A673 (cell line): Measurements from ENCODE around the gene SLC44A3. TPM values are rescaled to one million over a fixed set of nuclear protein-coding genes. Genes with fewer than 3 reads are reported as not detected.

ENCODE experiments used
- BruUV-seq: library from RNA; stranded (reverse); fragments of 400-500 nt; replicated peaks from 2 replicates; lab custom pipeline; 2021; lab: Mats Ljungman, UMichigan
- CTCF ChIA-PET: fragments of 300-600 bp; sonication (Branson Sonifier 250); formaldehyde crosslinking; loops from one replicate; lab custom pipeline; 2022; ENCODE audit warnings: antibody characterized with exemption; lab: Charles Lee
- POLR2A ChIA-PET: fragments of 300-600 bp; sonication (Branson Sonifier 250); formaldehyde crosslinking; loops from one replicate; lab custom pipeline; 2022; ENCODE audit warnings: antibody characterized with exemption; ENCODE audit not compliant: low non-redundant PET; lab: Charles Lee
- DNase-seq: peaks from one replicate; pipeline ENCODE4 v3.0.0-alpha.2; 2015; ENCODE audit warnings: low spot score
- H3K27ac ChIP-seq: fragments of 200-600 bp; sonication (generic); 2 replicates; pipeline ENCODE4 v1.5.1; 2016; ENCODE audit warnings: mixed run types, low read depth, mild to moderate bottlenecking, mixed read lengths, antibody characterized with exemption, low read length; ENCODE audit not compliant: poor library complexity, severe bottlenecking
- H3K27me3 ChIP-seq: fragments of 200-600 bp; sonication (generic); replicated peaks from 2 replicates; pipeline ENCODE4 v1.6.1; 2017; ENCODE audit warnings: mixed run types, low read depth, mild to moderate bottlenecking, mixed read lengths, antibody characterized with exemption, low read length; ENCODE audit not compliant: insufficient read depth, poor library complexity
- H3K36me3 ChIP-seq: fragments of 200-600 bp; sonication (generic); 2 replicates; pipeline ENCODE4 v1.6.1; 2016; ENCODE audit warnings: mixed run types, mild to moderate bottlenecking, mixed read lengths, antibody characterized with exemption, low read length; ENCODE audit not compliant: insufficient read depth, poor library complexity, severe bottlenecking
- H3K4me1 ChIP-seq: fragments of 200-600 bp; sonication (generic); 2 replicates; pipeline ENCODE4 v1.6.1; 2017; ENCODE audit warnings: mixed run types, mild to moderate bottlenecking, mixed read lengths, antibody characterized with exemption, low read length; ENCODE audit not compliant: insufficient read depth, poor library complexity, severe bottlenecking
- H3K4me3 ChIP-seq: fragments of 200-600 bp; sonication (generic); 2 replicates; pipeline ENCODE4 v1.5.1; 2016; ENCODE audit warnings: low read depth, mixed run types, mild to moderate bottlenecking, mixed read lengths, low read length; ENCODE audit not compliant: poor library complexity, severe bottlenecking
- H3K9me3 ChIP-seq: fragments of 200-600 bp; sonication (generic); 2 replicates; pipeline ENCODE4 v1.6.1; 2016; ENCODE audit warnings: mixed run types, low read depth, mild to moderate bottlenecking, mixed read lengths, antibody characterized with exemption, low read length; ENCODE audit not compliant: poor library complexity, severe bottlenecking
- CTCF ChIP-seq: fragments of 300-800, 200-600 bp; sonication (generic); conservative IDR thresholded peaks from 2 replicates; pipeline ENCODE4 v1.5.1; 2017; ENCODE audit warnings: low read depth, mild to moderate bottlenecking, antibody characterized with exemption, low read length, moderate library complexity, mixed read lengths
- EZH2 ChIP-seq: fragments of 200-600 bp; sonication (generic); IDR thresholded peaks from 2 replicates; pipeline ENCODE4 v1.6.1; 2017; ENCODE audit warnings: borderline replicate concordance, low read depth, mild to moderate bottlenecking, mixed read lengths, antibody characterized with exemption, low read length; ENCODE audit not compliant: poor library complexity, severe bottlenecking
- intact Hi-C: fragments of 100-400 bp; cut with micrococcal nuclease; formaldehyde crosslinking; loops from one replicate; pipeline ENCODE4 v1.10.0; 2022; ENCODE audit not compliant: unreplicated experiment
- total RNA-seq: library from RNA; stranded (reverse); gene quantifications from 2 replicates; pipeline ENCODE4 v1.2.3, GENCODE V29; 2021

Gene SLC44A3
- total RNA-seq, 1 experiment from 2014 or later = not detected

GRCh38 chr1:94777281-94777680 is 42.9 kb upstream of the SLC44A3 start:
- no peak overlapping the region for H3K4me3 ChIP-seq
- BruUV-seq = no TSS peak
- no peak overlapping the region for H3K27ac ChIP-seq
- TF ChIP-seq EZH2 = no peak
- TF ChIP-seq CTCF = no peak
- no peak for DNase-seq
- POLR2A ChIA-PET = no interaction called here
- no peaks in the 10 kb centered on the region for H3K27me3 ChIP-seq
- CTCF ChIA-PET = no interaction called here
- no peaks in the 10 kb centered on the region for H3K4me1 ChIP-seq
- no peaks in the 10 kb centered on the region for H3K36me3 ChIP-seq
- H3K9me3 ChIP-seq = no peaks in the 10 kb centered on the region
- intact Hi-C loops = no loop called here

- CTCF ChIA-PET = no interaction called here
Observed at GRCh38 chr1:94778808-94779207, 41.3 kb upstream of the SLC44A3 start.

GRCh38 chr1:94783342-94784189 is 36.6 kb upstream of the SLC44A3 start:
- CTCF ChIA-PET = no interaction called here
- no peaks in the 10 kb centered on the region for H3K9me3 ChIP-seq
- H3K4me3 ChIP-seq = no peak overlapping the region
- intact Hi-C loops = no loop called here
- no peak overlapping the region for H3K27ac ChIP-seq
- no peaks in the 10 kb centered on the region for H3K4me1 ChIP-seq
- no peak for TF ChIP-seq EZH2
- H3K36me3 ChIP-seq = no peaks in the 10 kb centered on the region
- BruUV-seq = no TSS peak
- POLR2A ChIA-PET = no interaction called here
- no peak for DNase-seq
- H3K27me3 ChIP-seq = no peaks in the 10 kb centered on the region

More at GRCh38 chr1:94778808-94779207, 41.3 kb upstream of the SLC44A3 start:
- no TSS peak for BruUV-seq
- no peaks in the 10 kb centered on the region for H3K4me1 ChIP-seq
- intact Hi-C loops = no loop called here
- H3K36me3 ChIP-seq = no peaks in the 10 kb centered on the region
- TF ChIP-seq CTCF (no peak), EZH2 (no peak)
- H3K9me3 ChIP-seq = no peaks in the 10 kb centered on the region
- DNase-seq = no peak
- no peaks in the 10 kb centered on the region for H3K27me3 ChIP-seq
- H3K27ac ChIP-seq = no peak overlapping the region
- no peak overlapping the region for H3K4me3 ChIP-seq
- POLR2A ChIA-PET = interaction anchor here (0.6 kb wide), 1 partner anchor 171 kb away, joined by 3 read pairs; no protein-coding TSS in a partner anchor

GRCh38 chr1:94784190-94784515 is 36.0 kb upstream of the SLC44A3 start:
- DNase-seq = no peak
- H3K9me3 ChIP-seq = no peaks in the 10 kb centered on the region
- no peaks in the 10 kb centered on the region for H3K36me3 ChIP-seq
- TF ChIP-seq CTCF (no peak), EZH2 (no peak)
- POLR2A ChIA-PET = no interaction called here
- no peaks in the 10 kb centered on the region for H3K27me3 ChIP-seq
- BruUV-seq = no TSS peak
- CTCF ChIA-PET = no interaction called here
- no peak overlapping the region for H3K4me3 ChIP-seq
- intact Hi-C loops = no loop called here
- no peaks in the 10 kb centered on the region for H3K4me1 ChIP-seq
- no peak overlapping the region for H3K27ac ChIP-seq
